HG03108 (cell line): ENCODE results near the gene PDE4DIP.
"Not testable (repeated sequence)": the region's sequence is repeated elsewhere in the genome, so short reads cannot be mapped to it uniquely, and the experiment has no call there.

Experiments used
- ATAC-seq: cut with Tn5 transposase; IDR thresholded peaks from one replicate; pipeline ENCODE4 v1.9.1; 2021; ENCODE audit warnings: moderate library complexity; ENCODE audit not compliant: unreplicated experiment

PDE4DIP gene

DNA sequence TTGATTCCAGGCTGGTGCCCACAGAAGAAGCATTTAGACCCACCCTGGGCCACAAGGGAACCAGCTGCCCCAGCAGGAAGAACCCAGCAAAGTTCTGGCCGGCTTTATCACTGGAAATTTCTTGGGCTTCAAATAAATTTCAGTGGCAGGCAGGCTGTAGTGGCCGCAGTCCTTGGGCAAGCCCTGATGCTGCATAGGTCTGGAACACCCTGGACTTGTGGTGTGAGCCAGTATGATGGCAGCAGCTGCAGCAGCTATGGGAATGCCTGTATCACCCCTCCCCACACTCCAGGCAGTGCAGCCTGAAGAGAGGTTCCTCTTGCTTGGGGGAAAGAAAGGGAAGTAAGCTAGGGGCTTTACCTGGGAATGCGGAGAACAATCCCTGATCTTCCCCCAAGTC, 189.7 kb downstream of the PDE4DIP start:
- ATAC-seq, result not testable (repeated sequence)

- ATAC-seq, result not testable (repeated sequence)
Measured at GRCh38 chr1:149043056-149043455, 198.8 kb downstream of the PDE4DIP start.

DNA sequence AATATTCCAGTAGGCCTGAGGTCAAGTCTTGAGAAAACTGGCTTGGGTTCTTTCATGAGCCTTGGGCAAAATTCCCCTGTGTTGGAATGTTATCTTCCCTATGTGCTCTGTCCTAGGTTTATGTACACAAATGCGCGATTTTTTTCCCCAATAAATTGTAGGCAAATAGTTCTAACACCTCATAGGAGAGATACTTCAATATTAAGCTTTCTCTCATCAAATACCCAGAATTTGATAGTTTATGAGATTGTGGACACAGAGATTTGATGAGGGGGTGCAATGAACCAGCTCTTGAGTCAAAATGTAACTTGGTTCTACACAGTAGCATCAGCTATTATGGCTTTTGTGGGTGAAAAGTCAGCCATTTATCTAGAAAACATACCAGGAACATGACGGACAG, 220.4 kb downstream of the PDE4DIP start:
- ATAC-seq, result not testable (repeated sequence)

- not testable (repeated sequence) for ATAC-seq
Measured at GRCh38 chr1:149075505-149076127, 231.4 kb downstream of the PDE4DIP start.
